K562 (cell line): ENCODE data around the gene DNMT1. TPM values are rescaled to one million over a fixed set of nuclear protein-coding genes. Genes with fewer than 3 reads are reported as not detected.

Experiments
- ERF ChIP-seq: fragments of 450-650 bp; formaldehyde crosslinking; IDR thresholded peaks from 2 replicates; pipeline ENCODE4 v1.4.0; 2020; ENCODE audit warnings: mild to moderate bottlenecking, mixed read lengths
- ETV5 ChIP-seq: sonication (generic); formaldehyde crosslinking; IDR thresholded peaks from 2 replicates; pipeline ENCODE4 v1.4.0; 2020; ENCODE audit warnings: low read depth, mild to moderate bottlenecking, missing genetic modification reagents
- JUNB ChIP-seq: fragments of 450-650 bp; formaldehyde crosslinking; conservative IDR thresholded peaks from 2 replicates; pipeline ENCODE4 v1.4.0; 2020; ENCODE audit warnings: mild to moderate bottlenecking
- POLR2H ChIP-seq: IDR thresholded peaks from 2 replicates; pipeline ENCODE4 v1.6.1; 2016; ENCODE audit warnings: missing genetic modification characterization, low read depth, mild to moderate bottlenecking, control low read depth, missing compliant biosample characterization, moderate library complexity
- SMAD2 ChIP-seq: fragments of 150-350 bp; IDR thresholded peaks from 2 replicates; pipeline ENCODE4 v1.6.1; 2014; ENCODE audit warnings: low read depth, mild to moderate bottlenecking, low read length
- SMARCE1 ChIP-seq: fragments of 450-650 bp; IDR thresholded peaks from 2 replicates; pipeline ENCODE4 v1.7.1; 2016; ENCODE audit warnings: mild to moderate bottlenecking
- polyA plus RNA-seq, 8 experiments: library from polyadenylated mRNA; depleted of rRNA in 4 of 8; stranded (reverse) in 5 of 8; unstranded in 3 of 8; fragments of >200 nt; fragmentation: Nextera tagmentation in 2 of 8; fragmentation: Illumina TruSeq in 1 of 8; extraction: Ambion mirVana in 2 of 8; extraction: Trizol in 1 of 8; gene quantifications; 2 replicates each; pipeline versions ENCODE4 v1.2.1 to v1.2.3, GENCODE V29; 2011 to 2014; ENCODE audit warnings: inconsistent platforms in 1 of 8, missing spikeins in 1 of 8
- total RNA-seq, 7 experiments: library from RNA; depleted of rRNA in 6 of 7; stranded (reverse); fragments of >200 nt in 6 of 7; fragmentation: Illumina TruSeq in 2 of 7; extraction: Trizol in 2 of 7; gene quantifications; 2 replicates each; pipeline versions ENCODE4 v1.2.1 to v1.2.3, GENCODE V29; 2011 to 2021; ENCODE audit warnings: low replicate concordance in 1 of 7
- TF ChIP-seq, protein P1 (sequence below): fragments of 450-650 bp; IDR thresholded peaks from 2 replicates; pipeline ENCODE4 v1.6.1; 2016; ENCODE audit warnings: mild to moderate bottlenecking, moderate library complexity
- TF ChIP-seq, protein P2 (sequence below): fragments of 450-650 bp; formaldehyde crosslinking; IDR thresholded peaks from 2 replicates; pipeline ENCODE4 v1.4.0; 2020; ENCODE audit warnings: mild to moderate bottlenecking, moderate library complexity
- TF ChIP-seq, protein P3 (sequence below): sonication (generic); formaldehyde crosslinking; IDR thresholded peaks from 2 replicates; pipeline ENCODE4 v1.8.1; 2023; ENCODE audit warnings: mild to moderate bottlenecking, missing genetic modification reagents
- TF ChIP-seq, protein P4 (sequence below): fragments of 450-650 bp; formaldehyde crosslinking; IDR thresholded peaks from 2 replicates; pipeline ENCODE4 v1.4.0; 2020; ENCODE audit warnings: mild to moderate bottlenecking, moderate library complexity

The DNMT1 gene
- total and polyA plus RNA-seq, 9 of the 15 experiments (the other 6 are each of a cell fraction or from before 2014, with no cell fraction given), result 80.1 to 271 (median 121) TPM

DNA sequence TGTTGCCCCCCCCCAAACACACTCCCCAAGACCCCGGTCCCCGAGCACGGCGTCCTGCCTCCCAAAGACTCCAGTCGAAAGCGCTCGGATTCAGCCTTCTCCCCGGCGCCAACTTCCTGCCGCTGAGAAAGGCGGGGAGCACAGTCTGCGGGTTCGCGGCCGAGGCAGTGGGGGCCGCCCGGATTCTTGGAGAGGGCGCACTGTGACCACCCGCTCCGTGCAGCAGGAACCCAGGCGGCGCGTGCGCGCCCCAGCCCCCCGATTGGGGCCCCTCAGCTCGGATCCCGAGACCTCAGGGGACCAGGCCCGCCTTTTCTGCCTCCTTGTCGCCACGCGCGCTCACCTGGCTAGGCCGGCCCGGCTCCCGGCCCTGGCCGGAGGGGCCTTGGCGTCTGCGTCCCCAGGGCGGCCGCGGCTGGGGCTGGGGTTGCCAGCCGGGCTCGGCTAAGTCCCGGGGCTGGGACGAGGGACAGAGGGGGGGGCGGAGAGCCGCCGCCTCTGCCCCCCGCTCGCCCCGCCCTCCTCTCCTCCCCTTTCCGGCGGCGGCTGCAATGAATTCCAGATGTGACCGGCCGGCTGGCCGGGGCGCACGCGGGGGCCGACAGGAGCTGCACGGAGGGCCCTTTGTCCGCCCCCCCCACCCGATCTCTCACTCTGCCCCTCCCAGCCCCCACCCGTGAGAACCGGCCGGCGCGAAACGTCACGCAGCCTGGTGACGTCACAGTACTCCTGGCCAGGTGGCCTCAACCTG is 36.3 kb upstream of the DNMT1 start, which contains the start of gene S1PR2 (continued):
- TF ChIP-seq, protein P1, sequence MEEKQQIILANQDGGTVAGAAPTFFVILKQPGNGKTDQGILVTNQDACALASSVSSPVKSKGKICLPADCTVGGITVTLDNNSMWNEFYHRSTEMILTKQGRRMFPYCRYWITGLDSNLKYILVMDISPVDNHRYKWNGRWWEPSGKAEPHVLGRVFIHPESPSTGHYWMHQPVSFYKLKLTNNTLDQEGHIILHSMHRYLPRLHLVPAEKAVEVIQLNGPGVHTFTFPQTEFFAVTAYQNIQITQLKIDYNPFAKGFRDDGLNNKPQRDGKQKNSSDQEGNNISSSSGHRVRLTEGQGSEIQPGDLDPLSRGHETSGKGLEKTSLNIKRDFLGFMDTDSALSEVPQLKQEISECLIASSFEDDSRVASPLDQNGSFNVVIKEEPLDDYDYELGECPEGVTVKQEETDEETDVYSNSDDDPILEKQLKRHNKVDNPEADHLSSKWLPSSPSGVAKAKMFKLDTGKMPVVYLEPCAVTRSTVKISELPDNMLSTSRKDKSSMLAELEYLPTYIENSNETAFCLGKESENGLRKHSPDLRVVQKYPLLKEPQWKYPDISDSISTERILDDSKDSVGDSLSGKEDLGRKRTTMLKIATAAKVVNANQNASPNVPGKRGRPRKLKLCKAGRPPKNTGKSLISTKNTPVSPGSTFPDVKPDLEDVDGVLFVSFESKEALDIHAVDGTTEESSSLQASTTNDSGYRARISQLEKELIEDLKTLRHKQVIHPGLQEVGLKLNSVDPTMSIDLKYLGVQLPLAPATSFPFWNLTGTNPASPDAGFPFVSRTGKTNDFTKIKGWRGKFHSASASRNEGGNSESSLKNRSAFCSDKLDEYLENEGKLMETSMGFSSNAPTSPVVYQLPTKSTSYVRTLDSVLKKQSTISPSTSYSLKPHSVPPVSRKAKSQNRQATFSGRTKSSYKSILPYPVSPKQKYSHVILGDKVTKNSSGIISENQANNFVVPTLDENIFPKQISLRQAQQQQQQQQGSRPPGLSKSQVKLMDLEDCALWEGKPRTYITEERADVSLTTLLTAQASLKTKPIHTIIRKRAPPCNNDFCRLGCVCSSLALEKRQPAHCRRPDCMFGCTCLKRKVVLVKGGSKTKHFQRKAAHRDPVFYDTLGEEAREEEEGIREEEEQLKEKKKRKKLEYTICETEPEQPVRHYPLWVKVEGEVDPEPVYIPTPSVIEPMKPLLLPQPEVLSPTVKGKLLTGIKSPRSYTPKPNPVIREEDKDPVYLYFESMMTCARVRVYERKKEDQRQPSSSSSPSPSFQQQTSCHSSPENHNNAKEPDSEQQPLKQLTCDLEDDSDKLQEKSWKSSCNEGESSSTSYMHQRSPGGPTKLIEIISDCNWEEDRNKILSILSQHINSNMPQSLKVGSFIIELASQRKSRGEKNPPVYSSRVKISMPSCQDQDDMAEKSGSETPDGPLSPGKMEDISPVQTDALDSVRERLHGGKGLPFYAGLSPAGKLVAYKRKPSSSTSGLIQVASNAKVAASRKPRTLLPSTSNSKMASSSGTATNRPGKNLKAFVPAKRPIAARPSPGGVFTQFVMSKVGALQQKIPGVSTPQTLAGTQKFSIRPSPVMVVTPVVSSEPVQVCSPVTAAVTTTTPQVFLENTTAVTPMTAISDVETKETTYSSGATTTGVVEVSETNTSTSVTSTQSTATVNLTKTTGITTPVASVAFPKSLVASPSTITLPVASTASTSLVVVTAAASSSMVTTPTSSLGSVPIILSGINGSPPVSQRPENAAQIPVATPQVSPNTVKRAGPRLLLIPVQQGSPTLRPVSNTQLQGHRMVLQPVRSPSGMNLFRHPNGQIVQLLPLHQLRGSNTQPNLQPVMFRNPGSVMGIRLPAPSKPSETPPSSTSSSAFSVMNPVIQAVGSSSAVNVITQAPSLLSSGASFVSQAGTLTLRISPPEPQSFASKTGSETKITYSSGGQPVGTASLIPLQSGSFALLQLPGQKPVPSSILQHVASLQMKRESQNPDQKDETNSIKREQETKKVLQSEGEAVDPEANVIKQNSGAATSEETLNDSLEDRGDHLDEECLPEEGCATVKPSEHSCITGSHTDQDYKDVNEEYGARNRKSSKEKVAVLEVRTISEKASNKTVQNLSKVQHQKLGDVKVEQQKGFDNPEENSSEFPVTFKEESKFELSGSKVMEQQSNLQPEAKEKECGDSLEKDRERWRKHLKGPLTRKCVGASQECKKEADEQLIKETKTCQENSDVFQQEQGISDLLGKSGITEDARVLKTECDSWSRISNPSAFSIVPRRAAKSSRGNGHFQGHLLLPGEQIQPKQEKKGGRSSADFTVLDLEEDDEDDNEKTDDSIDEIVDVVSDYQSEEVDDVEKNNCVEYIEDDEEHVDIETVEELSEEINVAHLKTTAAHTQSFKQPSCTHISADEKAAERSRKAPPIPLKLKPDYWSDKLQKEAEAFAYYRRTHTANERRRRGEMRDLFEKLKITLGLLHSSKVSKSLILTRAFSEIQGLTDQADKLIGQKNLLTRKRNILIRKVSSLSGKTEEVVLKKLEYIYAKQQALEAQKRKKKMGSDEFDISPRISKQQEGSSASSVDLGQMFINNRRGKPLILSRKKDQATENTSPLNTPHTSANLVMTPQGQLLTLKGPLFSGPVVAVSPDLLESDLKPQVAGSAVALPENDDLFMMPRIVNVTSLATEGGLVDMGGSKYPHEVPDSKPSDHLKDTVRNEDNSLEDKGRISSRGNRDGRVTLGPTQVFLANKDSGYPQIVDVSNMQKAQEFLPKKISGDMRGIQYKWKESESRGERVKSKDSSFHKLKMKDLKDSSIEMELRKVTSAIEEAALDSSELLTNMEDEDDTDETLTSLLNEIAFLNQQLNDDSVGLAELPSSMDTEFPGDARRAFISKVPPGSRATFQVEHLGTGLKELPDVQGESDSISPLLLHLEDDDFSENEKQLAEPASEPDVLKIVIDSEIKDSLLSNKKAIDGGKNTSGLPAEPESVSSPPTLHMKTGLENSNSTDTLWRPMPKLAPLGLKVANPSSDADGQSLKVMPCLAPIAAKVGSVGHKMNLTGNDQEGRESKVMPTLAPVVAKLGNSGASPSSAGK, result peak; percentile 23; the same call in 1 of the 2 replicates
- TF ChIP-seq JUNB (CRISPR knock-in tag), result no peak
- TF ChIP-seq POLR2H (tag), result no peak
- TF ChIP-seq SMARCE1, result no peak
- TF ChIP-seq, protein P2, sequence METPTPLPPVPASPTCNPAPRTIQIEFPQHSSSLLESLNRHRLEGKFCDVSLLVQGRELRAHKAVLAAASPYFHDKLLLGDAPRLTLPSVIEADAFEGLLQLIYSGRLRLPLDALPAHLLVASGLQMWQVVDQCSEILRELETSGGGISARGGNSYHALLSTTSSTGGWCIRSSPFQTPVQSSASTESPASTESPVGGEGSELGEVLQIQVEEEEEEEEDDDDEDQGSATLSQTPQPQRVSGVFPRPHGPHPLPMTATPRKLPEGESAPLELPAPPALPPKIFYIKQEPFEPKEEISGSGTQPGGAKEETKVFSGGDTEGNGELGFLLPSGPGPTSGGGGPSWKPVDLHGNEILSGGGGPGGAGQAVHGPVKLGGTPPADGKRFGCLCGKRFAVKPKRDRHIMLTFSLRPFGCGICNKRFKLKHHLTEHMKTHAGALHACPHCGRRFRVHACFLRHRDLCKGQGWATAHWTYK (CRISPR knock-in tag), result 0 out of 2 replicates have a peak, but pooled peaks have one; percentile 42
- TF ChIP-seq ETV5 (CRISPR knock-in tag), result no peak
- TF ChIP-seq, protein P3, sequence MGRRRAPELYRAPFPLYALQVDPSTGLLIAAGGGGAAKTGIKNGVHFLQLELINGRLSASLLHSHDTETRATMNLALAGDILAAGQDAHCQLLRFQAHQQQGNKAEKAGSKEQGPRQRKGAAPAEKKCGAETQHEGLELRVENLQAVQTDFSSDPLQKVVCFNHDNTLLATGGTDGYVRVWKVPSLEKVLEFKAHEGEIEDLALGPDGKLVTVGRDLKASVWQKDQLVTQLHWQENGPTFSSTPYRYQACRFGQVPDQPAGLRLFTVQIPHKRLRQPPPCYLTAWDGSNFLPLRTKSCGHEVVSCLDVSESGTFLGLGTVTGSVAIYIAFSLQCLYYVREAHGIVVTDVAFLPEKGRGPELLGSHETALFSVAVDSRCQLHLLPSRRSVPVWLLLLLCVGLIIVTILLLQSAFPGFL (CRISPR knock-in tag), result no peak
- TF ChIP-seq SMAD2, result no peak
- 0 out of 2 replicates have a peak, but pooled peaks have one; percentile 64 for TF ChIP-seq ERF (CRISPR knock-in tag)
- TF ChIP-seq, protein P4, sequence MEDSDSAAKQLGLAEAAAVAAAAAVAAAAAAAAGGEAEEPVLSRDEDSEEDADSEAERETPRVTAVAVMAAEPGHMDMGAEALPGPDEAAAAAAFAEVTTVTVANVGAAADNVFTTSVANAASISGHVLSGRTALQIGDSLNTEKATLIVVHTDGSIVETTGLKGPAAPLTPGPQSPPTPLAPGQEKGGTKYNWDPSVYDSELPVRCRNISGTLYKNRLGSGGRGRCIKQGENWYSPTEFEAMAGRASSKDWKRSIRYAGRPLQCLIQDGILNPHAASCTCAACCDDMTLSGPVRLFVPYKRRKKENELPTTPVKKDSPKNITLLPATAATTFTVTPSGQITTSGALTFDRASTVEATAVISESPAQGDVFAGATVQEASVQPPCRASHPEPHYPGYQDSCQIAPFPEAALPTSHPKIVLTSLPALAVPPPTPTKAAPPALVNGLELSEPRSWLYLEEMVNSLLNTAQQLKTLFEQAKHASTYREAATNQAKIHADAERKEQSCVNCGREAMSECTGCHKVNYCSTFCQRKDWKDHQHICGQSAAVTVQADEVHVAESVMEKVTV (CRISPR knock-in tag), result no peak
